Fibroblast of mammary gland (primary cell): Measurements from ENCODE around the gene NME3.

Source experiments
- DNase-seq: peaks from one replicate; pipeline ENCODE4 v3.0.0-alpha.2; 2010; ENCODE audit warnings: low read depth
- H3K4me3 ChIP-seq: 2 replicates; pipeline ENCODE4 v1.5.1; 2011; ENCODE audit warnings: low read depth, mild to moderate bottlenecking, low read length, moderate library complexity; ENCODE audit not compliant: control insufficient read depth
- TF ChIP-seq, protein P1 (sequence below): conservative IDR thresholded peaks from 2 replicates; pipeline ENCODE4 v1.5.1; 2011; ENCODE audit warnings: low read depth, low read length, inconsistent platforms; ENCODE audit not compliant: control insufficient read depth, insufficient read depth

The NME3 gene

DNA sequence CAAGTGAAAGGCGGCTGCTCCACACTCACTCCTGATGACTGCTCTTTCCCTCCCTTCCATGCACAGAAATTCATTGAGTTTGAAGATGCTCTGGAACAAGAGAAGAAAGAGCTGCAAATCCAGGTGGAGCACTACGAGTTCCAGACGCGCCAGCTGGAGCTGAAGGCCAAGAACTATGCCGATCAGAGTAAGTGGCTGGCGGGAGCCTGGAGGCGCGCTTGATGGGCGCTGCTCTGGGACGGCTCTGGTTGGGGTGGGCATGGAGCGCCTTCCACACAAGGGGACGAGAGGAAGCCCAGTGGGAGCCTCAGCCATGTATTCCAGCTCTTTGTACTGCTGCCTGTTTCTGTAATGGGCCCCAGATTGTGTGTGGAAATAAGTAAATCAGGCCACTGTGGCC is 46.9 kb downstream of the NME3 start:
- TF ChIP-seq, protein P1, sequence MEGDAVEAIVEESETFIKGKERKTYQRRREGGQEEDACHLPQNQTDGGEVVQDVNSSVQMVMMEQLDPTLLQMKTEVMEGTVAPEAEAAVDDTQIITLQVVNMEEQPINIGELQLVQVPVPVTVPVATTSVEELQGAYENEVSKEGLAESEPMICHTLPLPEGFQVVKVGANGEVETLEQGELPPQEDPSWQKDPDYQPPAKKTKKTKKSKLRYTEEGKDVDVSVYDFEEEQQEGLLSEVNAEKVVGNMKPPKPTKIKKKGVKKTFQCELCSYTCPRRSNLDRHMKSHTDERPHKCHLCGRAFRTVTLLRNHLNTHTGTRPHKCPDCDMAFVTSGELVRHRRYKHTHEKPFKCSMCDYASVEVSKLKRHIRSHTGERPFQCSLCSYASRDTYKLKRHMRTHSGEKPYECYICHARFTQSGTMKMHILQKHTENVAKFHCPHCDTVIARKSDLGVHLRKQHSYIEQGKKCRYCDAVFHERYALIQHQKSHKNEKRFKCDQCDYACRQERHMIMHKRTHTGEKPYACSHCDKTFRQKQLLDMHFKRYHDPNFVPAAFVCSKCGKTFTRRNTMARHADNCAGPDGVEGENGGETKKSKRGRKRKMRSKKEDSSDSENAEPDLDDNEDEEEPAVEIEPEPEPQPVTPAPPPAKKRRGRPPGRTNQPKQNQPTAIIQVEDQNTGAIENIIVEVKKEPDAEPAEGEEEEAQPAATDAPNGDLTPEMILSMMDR = no peak
- H3K4me3 ChIP-seq = no peak overlapping the region
- DNase-seq = no peak

DNA sequence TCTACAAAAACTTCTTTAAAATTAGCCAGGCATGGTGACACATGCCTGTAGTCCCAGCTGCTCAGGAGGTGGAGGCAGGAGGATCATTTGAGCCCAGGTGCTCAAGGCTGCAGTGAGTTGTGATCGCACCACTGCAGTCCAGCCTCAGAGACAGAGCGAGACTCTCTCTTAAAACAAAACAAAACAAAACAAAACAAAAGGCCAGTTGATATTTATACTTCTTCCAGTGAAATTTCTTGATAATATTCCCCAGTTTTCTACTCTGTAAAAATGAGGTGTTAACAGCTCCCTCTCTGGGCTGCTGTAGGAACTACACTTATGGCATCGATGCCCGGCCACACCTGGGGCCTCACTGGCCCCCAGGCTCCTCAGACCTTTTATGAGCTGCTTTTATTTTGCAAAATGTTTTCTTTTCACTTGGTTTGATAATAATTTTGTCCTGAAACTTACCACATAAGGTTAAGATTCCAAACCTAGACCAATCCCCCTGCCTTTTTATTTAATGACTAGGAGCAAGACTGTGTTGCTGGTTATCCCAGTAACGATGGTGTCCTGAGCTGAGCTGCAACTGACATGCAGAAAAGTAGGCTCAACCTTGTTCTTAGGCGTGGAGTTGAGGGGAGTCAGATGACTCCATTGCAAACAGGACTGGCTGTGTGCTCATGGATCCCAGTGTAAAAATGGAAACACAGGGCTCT is 47.7 kb downstream of the NME3 start:
- peak; percentile 45 for DNase-seq
- no peak overlapping the region for H3K4me3 ChIP-seq
- TF ChIP-seq, protein P1 = peak; percentile 76

GRCh38 chr16:1721372-1721771 is 50.0 kb downstream of the NME3 start:
- no peak for DNase-seq
- TF ChIP-seq, protein P1 = no peak
- no peak overlapping the region for H3K4me3 ChIP-seq
